ENCODE measurements around the gene EFCAB11.

DNA sequence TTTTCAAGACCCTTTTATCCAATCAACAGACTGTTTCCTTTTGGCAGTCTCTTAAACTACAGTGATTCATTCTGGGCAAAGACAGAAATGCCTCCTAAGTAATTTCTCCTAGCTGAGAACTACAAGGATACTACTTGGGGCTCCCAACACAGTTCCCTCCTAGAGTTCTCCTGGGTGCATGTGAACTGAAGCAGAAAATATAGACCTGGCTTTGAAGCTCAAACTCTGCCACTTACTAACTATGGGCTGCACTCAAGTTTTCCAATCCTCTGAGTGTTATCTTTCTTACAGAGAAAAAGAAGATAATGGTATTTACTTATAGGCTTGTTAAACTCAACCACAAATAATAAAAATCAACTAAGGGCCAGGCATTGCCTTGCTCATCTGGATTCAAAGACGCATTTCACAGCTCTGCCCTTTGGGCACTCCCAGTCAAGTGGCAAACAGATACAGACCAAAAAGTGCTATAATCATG lies 97.6 kb downstream of the EFCAB11 start:
- no peak for TF ChIP-seq CTCF (IDR thresholded peaks at IDR 0.05; ENCODE audit: insufficient read depth, low read depth, low read length)
- TF ChIP-seq EZH2 (IDR thresholded peaks at IDR 0.05; ENCODE audit: insufficient read depth, low read length): no peak
